Cortex of kidney (tissue), 1 donor: ENCODE measurements around the gene MOCOS.
A peak's percentile ranks its signal among the peaks of the same experiment; 100 is the strongest.

ENCODE experiments used
- DNase-seq: peaks from one replicate; lab custom pipeline; 2025; lab: John Stamatoyannopoulos, UW

Gene MOCOS

GRCh38 chr18:36273347-36273746, 86.0 kb downstream of the MOCOS start:
- no peak for DNase-seq

GRCh38 chr18:36274083-36274715, 86.9 kb downstream of the MOCOS start:
- DNase-seq = no peak

GRCh38 chr18:36275561-36275960, 88.3 kb downstream of the MOCOS start:
- no peak for DNase-seq

- DNase-seq = no peak
These were observed 91.7 kb downstream of the MOCOS start for GRCh38 chr18:36279001-36279400.

- no peak for DNase-seq
These were observed 94.6 kb downstream of the MOCOS start for GRCh38 chr18:36281936-36282335.

GRCh38 chr18:36283448-36283847, 96.2 kb downstream of the MOCOS start:
- no peak for DNase-seq

- no peak for DNase-seq
These were observed 97.0 kb downstream of the MOCOS start for GRCh38 chr18:36284268-36284667.

- no peak for DNase-seq
These were observed 97.5 kb downstream of the MOCOS start for GRCh38 chr18:36284671-36285295.

- DNase-seq = no peak
These were observed 100.4 kb downstream of the MOCOS start for GRCh38 chr18:36287653-36288052.

GRCh38 chr18:36288689-36289088, 101.4 kb downstream of the MOCOS start:
- no peak for DNase-seq

- DNase-seq = no peak
These were observed 106.7 kb downstream of the MOCOS start for GRCh38 chr18:36294031-36294430.

- DNase-seq = no peak
These were observed 107.9 kb downstream of the MOCOS start for GRCh38 chr18:36295214-36295613.

- DNase-seq = no peak
These were observed 108.6 kb downstream of the MOCOS start for GRCh38 chr18:36295880-36296301.

- DNase-seq = no peak
These were observed 109.5 kb downstream of the MOCOS start for GRCh38 chr18:36296650-36297416.

GRCh38 chr18:36297417-36298125, 110.3 kb downstream of the MOCOS start, which contains the start of gene FHOD3:
FHOD3 (plus strand) TSS chr18:36297713; CDS start chr18:36297836, 123 bp downstream.
- DNase-seq = peak; percentile 40

- DNase-seq = no peak
These were observed 110.9 kb downstream of the MOCOS start for GRCh38 chr18:36298126-36298741.

- DNase-seq = no peak
These were observed 111.7 kb downstream of the MOCOS start for GRCh38 chr18:36299015-36299414.

- no peak for DNase-seq
These were observed 112.9 kb downstream of the MOCOS start for GRCh38 chr18:36300211-36300610.

GRCh38 chr18:36301884-36302283, 114.6 kb downstream of the MOCOS start:
- no peak for DNase-seq

- DNase-seq = no peak
These were observed 115.4 kb downstream of the MOCOS start for GRCh38 chr18:36302676-36303075.

GRCh38 chr18:36303211-36303844, 116.0 kb downstream of the MOCOS start:
- no peak for DNase-seq
